HUES64 (cell line): ENCODE results near the gene NHSL2.
"Not testable (repeated sequence)": the region's sequence is repeated elsewhere in the genome, so short reads cannot be mapped to it uniquely, and the experiment has no call there.

Experiments
- H3K27ac ChIP-seq: 2 replicates; pipeline ENCODE4 v1.7.0; 2013; ENCODE audit warnings: low read depth, low read length, inconsistent platforms
- H3K27me3 ChIP-seq: 2 replicates; pipeline ENCODE4 v1.6.1; 2013; ENCODE audit warnings: mild to moderate bottlenecking, low read length; ENCODE audit not compliant: insufficient read depth
- H3K36me3 ChIP-seq: 2 replicates; pipeline ENCODE4 v1.6.1; 2013; ENCODE audit warnings: mild to moderate bottlenecking, low read length; ENCODE audit not compliant: insufficient read depth
- H3K4me1 ChIP-seq: 2 replicates; pipeline ENCODE4 v1.6.1; 2013; ENCODE audit warnings: mild to moderate bottlenecking, low read length, moderate library complexity; ENCODE audit not compliant: insufficient read depth
- H3K4me3 ChIP-seq: 2 replicates; pipeline ENCODE4 v1.5.1; 2013; ENCODE audit warnings: mild to moderate bottlenecking, low read length, moderate library complexity
- H3K9ac ChIP-seq: 2 replicates; pipeline ENCODE4 v1.6.1; 2013; ENCODE audit warnings: mild to moderate bottlenecking, low read depth, low read length
- H3K9me3 ChIP-seq: 2 replicates; pipeline ENCODE4 v1.6.1; 2013; ENCODE audit warnings: low read depth, low read length; ENCODE audit not compliant: insufficient read depth
- WGBS: fragments of 150-250, 120-280 bp; methylation state at CpG from one replicate; pipeline ENCODE4 v1.1.7; 2013; ENCODE audit warnings: missing lambda C conversion rate; 5-methylcytosine and 5-hydroxymethylcytosine counted together

The NHSL2 gene

DNA sequence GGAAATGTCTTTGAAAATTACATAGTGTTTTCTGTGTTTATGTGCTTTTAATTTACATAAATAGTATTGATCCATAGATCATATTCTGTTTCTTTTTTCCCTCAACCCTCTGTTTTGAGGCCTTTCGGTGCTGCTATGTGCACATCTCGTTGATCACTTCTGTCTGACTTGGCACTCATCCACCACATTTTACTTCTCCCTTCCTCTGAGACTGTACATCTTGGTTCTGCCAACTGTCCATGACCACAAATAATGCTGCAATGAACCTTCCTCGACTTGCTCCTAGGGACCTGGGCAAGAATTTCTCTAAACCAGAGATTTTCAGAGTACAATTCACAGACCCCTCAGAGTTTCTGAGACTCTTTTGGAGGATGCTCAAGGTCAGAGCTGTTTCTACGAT is 146.7 kb downstream of the NHSL2 start:
- Histone ChIP-seq H3K9me3 (no peaks in the 10 kb centered on the region), H3K27ac (no peak overlapping the region), H3K4me1 (peaks cover 34% of the 10 kb centered on the region), H3K27me3 (no peaks in the 10 kb centered on the region), H3K36me3 (no peaks in the 10 kb centered on the region), H3K9ac (no peak overlapping the region), H3K4me3 (no peak overlapping the region)
- 95% methylated on average over 3 of the region's 4 CpGs for WGBS

DNA sequence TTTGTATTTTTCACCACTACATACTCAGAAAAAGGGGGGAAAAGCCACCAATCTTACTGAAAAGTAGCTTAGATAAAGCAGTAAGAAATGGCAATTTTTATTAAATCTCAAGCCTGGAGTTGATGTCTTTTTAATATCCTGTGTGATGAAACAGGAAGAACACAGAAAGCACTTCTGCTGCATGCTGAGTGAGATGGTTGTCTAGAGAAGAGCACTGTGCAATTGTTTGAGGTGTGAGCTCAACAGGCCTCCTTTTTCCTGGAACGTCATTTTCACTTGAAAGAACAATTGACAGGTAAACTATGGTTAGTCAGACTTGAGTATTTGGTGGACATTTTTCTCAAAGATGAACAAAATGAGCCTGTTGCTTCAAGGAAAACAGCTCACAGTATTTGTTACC is 147.2 kb downstream of the NHSL2 start:
- Histone ChIP-seq H3K4me1 (peaks cover 30% of the 10 kb centered on the region), H3K36me3 (no peaks in the 10 kb centered on the region), H3K9ac (no peak overlapping the region), H3K9me3 (no peaks in the 10 kb centered on the region), H3K27me3 (no peaks in the 10 kb centered on the region), H3K4me3 (no peak overlapping the region), H3K27ac (no peak overlapping the region)
- 86% methylated on average over 1 of the region's 1 CpG for WGBS

DNA sequence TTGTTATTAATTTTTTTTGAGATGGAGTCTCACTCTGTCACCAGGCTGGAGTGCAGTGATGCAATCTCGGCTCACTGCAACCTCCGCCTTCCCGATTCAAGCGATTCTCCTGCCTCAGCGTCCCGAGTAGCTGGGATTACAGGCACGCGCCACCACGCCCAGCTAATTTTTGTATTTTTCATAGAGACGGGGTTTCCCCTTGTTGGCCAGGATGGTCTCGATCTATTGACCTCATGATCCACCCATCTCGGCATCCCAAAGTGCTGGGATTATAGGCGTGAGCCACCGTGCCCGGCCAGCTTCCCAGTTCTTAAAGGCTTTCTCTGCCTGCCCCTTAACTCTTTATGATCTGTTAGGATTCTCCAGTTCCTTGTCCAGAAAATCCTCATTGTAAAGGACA is 147.7 kb downstream of the NHSL2 start:
- not testable (repeated sequence) for H3K9ac ChIP-seq

DNA sequence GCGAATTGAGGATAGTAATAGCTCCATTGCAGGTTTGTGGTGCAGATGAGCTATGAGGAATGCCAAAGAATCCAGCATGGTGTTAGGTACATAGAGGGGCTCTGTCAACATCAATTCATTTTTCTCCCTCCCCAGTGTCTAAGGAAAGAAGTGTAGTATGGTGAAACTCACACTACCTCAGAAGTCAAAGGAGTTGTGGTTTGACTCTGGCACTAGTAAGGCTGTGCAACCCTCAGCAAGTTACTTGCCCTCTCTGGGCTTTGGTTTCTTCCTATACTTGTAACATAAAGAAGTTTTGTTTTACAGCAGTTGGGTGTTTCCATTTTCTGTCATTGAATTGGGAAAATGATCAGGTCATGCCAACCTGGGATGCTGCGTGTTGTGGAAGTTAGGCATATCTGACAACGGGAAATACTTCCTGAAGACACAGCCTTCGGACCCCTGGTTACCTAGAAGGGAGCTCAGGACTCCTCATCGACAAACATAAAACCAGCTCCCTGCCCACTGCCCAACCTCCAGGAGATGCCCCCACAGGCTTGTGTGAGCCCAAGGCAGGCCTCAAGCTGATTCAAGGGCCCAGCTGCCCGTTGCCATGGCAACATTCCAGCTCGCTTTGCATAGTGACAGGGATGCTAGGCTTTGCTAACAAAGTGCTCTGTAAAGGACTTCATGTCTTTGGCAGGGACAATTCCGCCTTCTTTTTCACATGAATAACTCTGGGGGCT is 149.7 kb downstream of the NHSL2 start:
- Histone ChIP-seq H3K9me3 (no peaks in the 10 kb centered on the region), H3K36me3 (no peaks in the 10 kb centered on the region), H3K4me1 (peaks cover 7% of the 10 kb centered on the region; the same call in 1 of the 2 replicates), H3K27ac (no peak overlapping the region), H3K9ac (no peak overlapping the region), H3K27me3 (no peaks in the 10 kb centered on the region), H3K4me3 (no peak overlapping the region)
- 73% methylated on average over 7 of the region's 8 CpGs for WGBS

More for the DNA sequence above, 147.7 kb downstream of the NHSL2 start:
- not testable (repeated sequence) for H3K9me3 ChIP-seq, H3K4me3 ChIP-seq, H3K27me3 ChIP-seq, H3K27ac ChIP-seq, H3K36me3 ChIP-seq
- WGBS: 93% methylated on average over 15 of the region's 15 CpGs
- H3K4me1 ChIP-seq: peaks cover 25% of the 10 kb centered on the region

DNA sequence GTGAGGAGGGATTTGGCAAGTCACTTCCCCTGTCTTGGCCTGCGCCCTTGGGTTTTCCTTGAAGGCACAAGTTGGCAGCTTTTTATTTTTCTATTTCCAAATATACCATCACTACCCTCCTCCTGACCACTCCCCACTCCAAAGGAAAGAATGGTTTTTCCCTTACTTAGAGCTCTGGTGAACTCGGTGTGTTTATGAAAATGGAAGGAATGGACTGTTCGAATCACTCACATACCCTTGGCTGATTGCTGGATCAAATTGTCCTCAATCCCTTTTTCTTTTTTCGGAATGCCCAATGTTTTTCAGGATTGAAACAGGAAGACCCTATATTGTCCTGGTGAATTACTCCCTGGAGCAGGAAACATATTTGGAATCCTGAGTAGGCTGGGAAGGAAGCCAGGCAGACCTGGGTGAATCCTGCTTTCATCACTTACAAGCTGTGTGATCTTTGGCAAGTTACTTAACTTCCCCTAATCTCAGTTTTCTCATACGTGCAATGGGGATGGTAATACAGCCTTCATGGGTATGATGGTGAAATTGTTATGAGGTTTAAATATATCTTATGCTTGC is 150.4 kb downstream of the NHSL2 start:
- Histone ChIP-seq H3K4me3 (no peak overlapping the region), H3K36me3 (no peaks in the 10 kb centered on the region), H3K27ac (no peak overlapping the region), H3K4me1 (0 out of 2 replicates have a peak, but pooled peaks cover 3% of the 10 kb centered on the region), H3K27me3 (no peaks in the 10 kb centered on the region), H3K9me3 (no peaks in the 10 kb centered on the region), H3K9ac (no peak overlapping the region)
- 75% methylated on average over 3 of the region's 5 CpGs for WGBS

DNA sequence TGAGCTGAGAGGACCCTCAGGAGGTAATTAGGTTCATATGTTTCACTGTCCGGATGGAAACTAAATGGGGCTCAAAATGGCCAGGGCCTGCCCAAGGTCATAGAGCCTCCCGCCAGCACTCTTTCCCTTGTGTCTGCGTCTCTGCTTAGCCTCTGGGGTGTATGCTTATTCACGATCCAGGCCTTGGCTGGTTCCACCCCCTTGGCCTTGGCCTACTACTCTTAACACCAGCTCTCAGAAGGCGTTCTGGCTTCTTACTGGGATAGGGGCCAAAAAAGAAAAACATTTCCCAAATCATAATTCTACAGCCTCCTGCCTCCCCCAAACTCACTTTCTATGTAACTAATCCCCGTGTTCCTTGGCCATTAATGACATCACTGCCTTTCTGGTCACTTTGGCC is 152.3 kb downstream of the NHSL2 start:
- 0 out of 2 replicates have a peak, but pooled peaks cover 3% of the 10 kb centered on the region for H3K4me1 ChIP-seq
- no peaks in the 10 kb centered on the region for H3K9me3 ChIP-seq
- no peak overlapping the region for H3K4me3 ChIP-seq
- 90% methylated on average over 6 of the region's 6 CpGs for WGBS
- H3K36me3 ChIP-seq: no peaks in the 10 kb centered on the region
- no peak overlapping the region for H3K9ac ChIP-seq
- H3K27me3 ChIP-seq: no peaks in the 10 kb centered on the region
- H3K27ac ChIP-seq: no peak overlapping the region

DNA sequence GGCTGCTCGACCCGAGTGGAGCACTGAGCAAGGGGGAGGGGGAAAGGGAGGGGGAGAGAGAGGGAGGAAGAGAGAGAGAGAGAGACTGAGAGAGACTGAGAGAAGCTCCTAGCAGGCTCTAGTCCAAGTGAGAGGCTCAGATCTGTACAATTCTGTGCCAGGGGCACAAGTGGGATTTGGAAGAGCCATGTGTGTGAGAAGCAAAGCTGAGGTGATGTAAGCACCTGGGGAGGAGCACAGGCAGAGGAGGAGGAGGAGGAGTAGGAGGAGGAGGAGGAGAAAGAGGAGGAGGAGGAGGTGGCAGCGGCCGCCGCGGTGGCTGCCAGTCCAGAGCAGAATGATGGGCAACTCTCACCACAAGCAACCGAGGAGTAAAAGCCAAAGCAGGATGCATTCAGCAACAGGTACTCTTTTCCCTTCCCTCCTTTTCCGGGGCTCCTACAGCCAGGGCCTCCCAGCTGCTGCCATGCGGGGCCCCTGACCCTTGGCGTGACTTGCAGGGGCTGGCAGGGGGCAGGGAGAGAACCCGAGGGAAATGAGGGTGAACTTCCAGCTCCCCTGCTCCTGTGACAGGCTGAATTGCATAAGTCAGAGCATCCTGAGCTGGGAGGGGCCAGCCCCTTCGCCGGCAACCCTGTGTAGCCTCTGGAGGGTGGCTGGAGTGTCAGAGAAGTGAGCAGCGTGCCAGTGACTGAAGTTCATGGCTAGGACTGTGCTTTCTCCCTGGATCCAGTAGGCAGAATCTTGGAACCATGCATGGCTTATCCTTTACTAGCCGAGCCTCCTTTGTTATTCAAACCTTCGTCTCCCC is 158.9 kb downstream of the NHSL2 start:
- H3K9ac ChIP-seq: no peak overlapping the region
- 0 out of 2 replicates have a peak overlapping the region, but pooled peaks have one; percentile 4 for H3K4me3 ChIP-seq
- no peaks in the 10 kb centered on the region for H3K9me3 ChIP-seq
- 0 out of 2 replicates have a peak, but pooled peaks cover 5% of the 10 kb centered on the region for H3K4me1 ChIP-seq
- H3K36me3 ChIP-seq: no peaks in the 10 kb centered on the region
- 41% methylated on average over 15 of the region's 16 CpGs for WGBS
- no peak overlapping the region for H3K27ac ChIP-seq
- no peaks in the 10 kb centered on the region for H3K27me3 ChIP-seq

DNA sequence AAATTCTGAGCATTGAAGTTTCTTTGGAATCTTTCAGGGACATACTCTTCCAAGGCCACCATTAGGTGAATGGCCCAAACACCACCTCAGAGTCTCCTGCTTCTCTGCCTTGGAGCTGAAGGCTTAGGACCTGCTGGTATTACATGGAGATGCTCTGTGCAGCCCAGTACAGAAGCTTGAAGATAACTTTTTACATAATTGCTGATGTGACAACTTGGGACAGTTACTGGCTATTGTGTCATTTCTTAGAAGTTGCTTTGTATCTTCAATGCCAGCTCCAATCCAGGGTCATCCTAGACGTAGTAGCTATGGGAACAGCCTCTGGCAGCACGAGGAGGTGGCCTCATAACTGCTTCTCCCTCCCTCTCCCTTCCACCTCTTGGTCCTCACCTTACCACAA is 160.6 kb downstream of the NHSL2 start:
- WGBS: 48% methylated on average over 2 of the region's 2 CpGs
- H3K27ac ChIP-seq: no peak overlapping the region
- H3K36me3 ChIP-seq: no peaks in the 10 kb centered on the region
- no peak overlapping the region for H3K9ac ChIP-seq
- H3K27me3 ChIP-seq: no peaks in the 10 kb centered on the region
- 0 out of 2 replicates have a peak, but pooled peaks cover 5% of the 10 kb centered on the region for H3K4me1 ChIP-seq
- no peaks in the 10 kb centered on the region for H3K9me3 ChIP-seq
- no peak overlapping the region for H3K4me3 ChIP-seq

DNA sequence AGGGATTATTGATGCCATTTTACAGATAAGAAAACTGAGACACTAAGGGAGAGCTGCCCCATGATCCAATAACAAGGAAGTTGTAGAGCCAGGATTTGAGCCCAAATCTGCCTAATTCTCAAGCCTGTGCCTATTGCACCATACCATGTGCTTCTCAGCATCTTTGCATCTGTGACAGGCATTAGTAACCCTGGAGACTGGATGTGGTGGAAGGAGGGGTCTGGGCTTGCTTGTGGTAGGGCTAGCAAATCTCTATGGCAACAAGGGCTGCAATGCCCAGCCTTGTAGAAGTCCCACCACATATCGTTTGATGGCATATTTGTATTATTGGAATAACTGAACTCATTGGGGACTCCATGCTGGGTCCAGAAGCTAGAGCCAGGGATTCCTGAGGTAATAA is 163.0 kb downstream of the NHSL2 start:
- Histone ChIP-seq H3K4me1 (0 out of 2 replicates have a peak, but pooled peaks cover 5% of the 10 kb centered on the region), H3K9me3 (no peaks in the 10 kb centered on the region), H3K9ac (no peak overlapping the region), H3K4me3 (no peak overlapping the region), H3K27ac (no peak overlapping the region), H3K27me3 (no peaks in the 10 kb centered on the region), H3K36me3 (no peaks in the 10 kb centered on the region)
- WGBS: 100% methylated on average over 1 of the region's 1 CpG

DNA sequence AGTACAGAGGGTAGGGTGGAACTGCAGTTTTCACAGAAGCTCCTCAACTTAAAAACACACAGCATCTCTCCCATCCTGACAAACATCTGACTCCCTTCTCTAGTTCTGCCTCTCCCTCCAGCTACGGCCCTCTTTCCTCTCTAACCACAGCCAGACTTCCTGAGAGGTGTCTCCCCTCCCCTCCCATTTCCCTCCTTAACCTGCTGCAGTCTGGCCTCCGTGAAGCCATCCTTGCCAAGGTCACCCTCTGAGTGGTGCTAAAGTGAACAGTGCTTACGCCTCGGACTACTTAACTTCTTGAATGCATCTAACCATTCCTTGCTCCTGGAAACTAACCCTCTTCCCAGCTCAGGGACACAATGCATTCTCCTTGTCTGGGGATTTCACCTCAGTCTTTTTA is 167.8 kb downstream of the NHSL2 start:
- WGBS: 90% methylated on average over 4 of the region's 4 CpGs
- Histone ChIP-seq H3K4me3 (no peak overlapping the region), H3K9ac (no peak overlapping the region), H3K4me1 (peaks cover 12% of the 10 kb centered on the region; the same call in 1 of the 2 replicates), H3K9me3 (no peaks in the 10 kb centered on the region), H3K27ac (no peak overlapping the region), H3K27me3 (no peaks in the 10 kb centered on the region), H3K36me3 (no peaks in the 10 kb centered on the region)

DNA sequence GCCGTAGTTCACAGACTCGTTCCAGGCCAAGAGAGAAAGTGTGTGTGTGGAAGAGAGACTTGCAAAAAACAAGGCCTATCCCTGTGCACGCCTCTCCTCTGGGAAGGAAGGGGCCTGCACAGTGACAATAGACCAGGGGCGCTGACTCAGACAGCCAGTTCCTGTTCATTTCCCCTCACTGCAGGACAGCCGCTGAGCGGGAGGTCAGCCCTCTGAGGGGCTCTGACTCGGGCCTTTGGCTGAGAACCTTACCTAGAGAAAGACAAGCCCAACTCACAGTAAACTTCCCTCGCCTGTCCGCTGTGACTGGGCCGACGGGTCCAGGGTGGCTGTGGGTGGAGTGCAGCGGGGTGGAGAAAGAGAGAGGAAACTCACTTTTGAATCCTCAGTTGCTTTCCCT is 169.0 kb downstream of the NHSL2 start:
- Histone ChIP-seq H3K9me3 (no peaks in the 10 kb centered on the region), H3K36me3 (no peaks in the 10 kb centered on the region), H3K27me3 (no peaks in the 10 kb centered on the region), H3K4me1 (peaks cover 12% of the 10 kb centered on the region; the same call in 1 of the 2 replicates), H3K9ac (no peak overlapping the region), H3K27ac (no peak overlapping the region), H3K4me3 (no peak overlapping the region)
- 68% methylated on average over 12 of the region's 12 CpGs for WGBS
